Limb (tissue), 2 donors: ENCODE results near the gene TMEM140.
"Not testable (repeated sequence)": the region's sequence is repeated elsewhere in the genome, so short reads cannot be mapped to it uniquely, and the experiment has no call there.

Experiments used
- DNase-seq, 2 donors: peaks; one replicate each; pipeline ENCODE4 v3.0.0-alpha.2; 2016; ENCODE audit errors: extremely low spot score in 2 of 2

The TMEM140 gene

DNA sequence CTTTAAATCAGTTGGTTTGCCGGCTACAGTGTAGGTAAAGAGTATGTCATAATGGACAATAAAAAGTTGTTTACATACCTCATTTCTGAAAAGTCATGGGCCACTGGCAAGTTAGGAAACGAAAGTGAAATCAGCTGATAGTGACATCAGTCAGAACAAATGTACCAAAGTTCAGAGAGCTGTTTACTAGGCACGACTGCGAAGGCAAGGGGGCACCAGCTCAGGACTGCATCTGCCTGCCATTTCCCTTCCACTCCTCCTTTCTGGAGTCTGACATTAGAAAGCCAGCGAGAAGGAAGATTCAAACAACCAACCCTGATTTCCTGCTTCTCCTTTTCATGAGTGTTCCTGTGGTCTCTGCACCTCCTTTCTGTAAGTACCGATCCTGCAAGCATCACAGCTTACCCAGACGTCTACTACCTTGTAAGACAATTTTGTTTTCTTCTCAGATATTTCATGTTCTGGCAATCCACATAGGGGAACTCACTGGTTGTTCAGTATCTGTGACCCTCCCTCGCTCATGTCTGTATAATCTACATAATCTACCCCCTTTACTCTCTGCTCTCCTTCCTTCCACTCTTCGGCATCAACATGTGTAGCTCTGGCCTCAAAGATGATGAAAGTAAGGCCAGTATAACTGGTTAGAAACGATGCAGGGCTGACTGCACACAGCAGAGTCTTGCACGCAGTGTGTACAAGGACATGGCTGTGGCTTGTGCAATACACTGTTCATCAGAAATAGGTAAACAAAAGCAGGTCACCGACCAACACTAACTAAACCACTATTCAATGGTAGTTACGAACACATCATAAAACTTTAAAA is at the start of gene TMEM140:
TMEM140 (plus strand) TSS at position 174 of the 823 bp plus-strand sequence. CDS start 16,370 bp downstream, outside the sequence.
- no peak for DNase-seq

DNA sequence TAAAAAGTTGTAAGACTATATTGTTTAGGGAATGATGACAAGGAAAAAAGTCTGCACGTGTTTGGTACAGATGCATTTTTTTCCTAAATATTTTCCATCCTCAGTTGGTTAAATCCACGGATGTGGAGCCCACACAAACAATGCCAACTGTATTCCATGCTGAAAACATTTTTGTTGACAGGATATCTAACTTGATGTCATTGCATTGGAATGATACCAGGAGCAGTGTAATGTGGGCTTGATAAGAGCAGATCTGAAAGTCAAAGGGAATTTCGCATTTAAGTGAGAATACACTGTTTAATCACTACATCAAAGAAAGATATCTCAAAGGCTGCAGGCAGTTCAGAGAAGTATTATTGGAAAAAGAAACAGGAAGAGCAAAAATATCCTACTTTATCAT is 49.5 kb upstream of the TMEM140 start:
- DNase-seq, result no peak

DNA sequence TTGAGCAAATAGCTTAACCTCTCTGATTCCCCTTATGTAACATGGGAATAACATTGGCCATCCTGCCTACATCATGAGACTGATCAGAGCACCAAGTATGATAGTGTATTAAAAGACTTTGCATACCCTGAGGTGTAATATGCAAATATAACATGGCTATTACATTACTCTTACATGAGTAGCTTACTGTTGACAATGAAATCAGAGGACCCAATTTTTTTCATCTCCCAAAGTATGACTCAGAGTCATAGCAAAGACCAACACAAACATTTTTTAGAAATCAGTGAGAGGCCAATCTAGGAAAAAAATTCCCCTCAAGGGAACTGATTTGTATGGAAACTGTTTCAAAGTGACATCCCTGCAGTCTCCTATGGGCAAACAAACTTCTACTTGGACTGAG is 47.0 kb upstream of the TMEM140 start:
- no peak for DNase-seq

DNA sequence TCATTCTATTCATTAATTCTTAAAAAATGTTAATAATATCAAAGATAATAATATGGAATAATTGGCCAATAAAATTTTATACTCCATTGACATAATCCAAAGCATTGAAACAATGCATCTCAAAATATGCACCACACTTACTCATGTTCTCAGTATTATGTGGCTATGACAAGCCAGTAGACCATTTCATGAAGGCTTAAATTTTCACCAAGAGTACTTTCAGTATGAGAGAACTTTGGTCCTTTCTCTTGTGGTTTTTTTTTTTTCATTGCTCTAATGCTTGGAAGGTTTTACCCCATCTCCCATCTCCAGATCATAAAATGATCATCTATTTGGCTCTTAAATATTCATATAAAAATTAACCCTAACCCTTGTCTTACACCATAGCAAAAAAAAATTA is 45.5 kb upstream of the TMEM140 start:
- DNase-seq, result no peak

DNA sequence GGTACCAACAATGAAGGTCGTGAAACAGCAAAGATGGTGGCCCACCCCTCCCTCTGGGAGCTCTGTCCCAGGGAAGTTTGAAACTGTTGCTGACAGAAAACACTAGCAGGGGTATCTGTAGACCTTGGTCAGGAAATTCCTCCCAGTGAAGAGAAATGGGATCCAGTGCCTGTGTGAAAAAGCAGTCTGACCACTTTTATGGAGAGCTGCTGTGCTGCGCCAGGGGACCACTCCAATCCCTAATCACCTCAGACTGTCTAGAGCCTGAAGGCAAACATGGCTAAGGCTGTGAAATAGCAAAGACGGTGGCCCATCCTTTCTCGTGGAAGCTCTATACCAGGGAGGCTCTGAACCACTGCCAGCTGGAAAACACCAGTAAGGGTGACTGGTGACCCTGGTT is 38.3 kb upstream of the TMEM140 start:
- DNase-seq, result no peak

DNA sequence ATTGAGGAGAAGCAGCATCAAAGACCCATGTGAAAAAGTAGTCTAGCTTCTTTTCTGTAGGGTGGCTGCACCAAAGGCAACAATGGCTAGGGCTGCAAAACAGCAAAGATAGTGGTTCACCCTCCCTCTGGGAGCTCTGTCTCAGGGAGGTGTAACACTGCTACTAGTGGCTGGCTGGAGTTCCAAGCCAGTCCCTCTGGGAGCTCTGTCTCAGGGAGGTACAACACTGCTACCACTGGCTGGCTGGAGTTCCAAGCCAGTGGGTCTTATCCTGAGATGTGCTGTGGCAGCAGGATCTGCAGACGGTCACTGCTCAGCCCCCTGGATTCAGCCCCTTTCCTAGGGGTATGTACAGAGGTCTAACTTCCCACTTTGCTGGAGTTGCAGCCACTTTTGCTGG is 37.9 kb upstream of the TMEM140 start:
- DNase-seq, result no peak

DNA sequence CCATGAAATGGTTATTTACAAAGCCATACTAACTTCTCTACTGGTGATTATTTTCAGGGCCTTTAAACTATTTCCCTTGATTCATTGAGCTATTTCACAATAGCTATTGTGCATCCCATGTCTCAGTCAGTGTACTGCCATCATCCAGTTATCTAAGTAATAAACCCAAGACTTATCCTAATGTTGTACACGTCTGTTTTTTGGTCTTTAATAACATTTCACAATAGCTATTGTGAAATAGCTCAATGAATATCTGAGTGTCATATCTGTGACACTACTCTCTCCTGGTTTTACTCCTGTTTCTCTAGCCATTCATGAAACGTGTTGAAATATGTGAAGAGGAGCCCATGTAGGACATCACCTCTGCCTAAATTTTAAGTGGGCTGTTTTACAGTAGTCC is 36.5 kb upstream of the TMEM140 start:
- no peak for DNase-seq

DNA sequence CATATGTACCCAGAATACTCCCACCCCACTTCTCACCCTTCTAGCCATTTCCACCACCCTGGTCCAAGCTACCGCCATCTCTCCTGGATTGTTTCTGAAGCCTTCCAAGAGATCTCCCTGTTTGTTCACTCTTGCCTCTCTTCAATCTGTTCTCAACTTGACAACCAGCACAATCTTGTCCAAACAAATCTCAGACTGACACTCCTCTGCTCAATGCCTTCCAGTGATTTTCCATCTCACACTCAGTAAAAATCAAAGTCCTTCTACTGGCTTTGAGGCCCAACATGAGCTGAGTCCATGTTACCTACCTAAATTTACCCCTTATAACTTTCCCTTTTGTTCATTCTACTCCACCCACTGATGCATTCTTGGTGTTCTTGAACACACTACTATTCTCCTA is 33.2 kb upstream of the TMEM140 start:
- DNase-seq, result no peak

DNA sequence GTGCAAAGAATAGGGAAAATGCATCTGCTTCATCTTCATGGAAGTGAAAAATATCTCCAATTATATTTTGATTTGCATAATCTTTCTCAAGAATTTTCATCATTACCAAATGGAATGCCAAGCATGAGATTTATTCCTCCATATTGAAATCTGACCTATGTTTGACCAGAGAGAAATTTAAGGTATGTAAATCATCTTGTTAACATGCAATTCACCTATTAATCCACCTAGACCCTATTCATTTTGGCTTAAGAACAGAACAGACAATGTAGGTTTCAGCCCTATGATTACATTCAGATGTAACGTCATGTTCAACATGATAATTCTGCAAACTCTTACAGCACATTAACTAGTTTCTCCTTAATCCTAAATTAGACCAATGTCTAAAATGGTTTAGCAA is 30.8 kb upstream of the TMEM140 start:
- no peak for DNase-seq

DNA sequence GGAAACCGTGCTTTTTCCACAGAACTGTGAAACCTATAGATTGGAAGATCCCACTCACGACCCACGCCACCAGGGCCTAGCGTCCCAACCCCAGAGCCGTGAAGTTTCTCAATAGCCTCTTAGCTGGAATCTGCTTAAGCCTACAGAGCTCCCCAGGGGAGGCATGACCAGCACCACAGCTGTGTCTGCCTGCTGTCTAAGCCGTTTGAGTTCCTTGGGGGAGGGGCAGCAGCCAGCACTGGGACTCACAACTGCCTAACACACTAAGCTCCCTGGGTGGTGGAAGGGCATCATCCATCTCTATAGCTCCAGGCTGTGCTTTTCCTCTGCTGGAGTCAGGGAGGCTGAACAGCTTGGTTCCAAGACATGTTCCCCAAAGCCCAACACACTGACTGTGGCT is 26.0 kb upstream of the TMEM140 start:
- no peak for DNase-seq

DNA sequence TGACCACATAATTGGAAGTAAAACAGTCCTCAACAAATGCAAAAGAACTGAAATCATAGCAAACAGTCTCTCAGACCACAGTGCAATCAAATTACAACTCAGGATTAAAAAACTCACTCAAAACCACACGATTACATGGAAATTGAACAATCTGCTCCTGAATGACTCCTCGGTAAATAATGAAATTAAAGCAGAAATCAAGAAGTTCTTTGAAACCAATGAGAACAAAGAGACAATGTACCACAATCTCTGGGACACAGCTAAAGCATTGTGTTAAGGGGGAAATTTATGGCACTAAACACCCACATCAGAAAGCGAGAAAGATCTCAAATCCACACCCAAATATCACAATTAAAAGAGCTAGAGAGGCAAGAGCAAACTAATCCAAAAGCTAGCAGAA is 23.2 kb upstream of the TMEM140 start:
- DNase-seq, result not testable (repeated sequence)

DNA sequence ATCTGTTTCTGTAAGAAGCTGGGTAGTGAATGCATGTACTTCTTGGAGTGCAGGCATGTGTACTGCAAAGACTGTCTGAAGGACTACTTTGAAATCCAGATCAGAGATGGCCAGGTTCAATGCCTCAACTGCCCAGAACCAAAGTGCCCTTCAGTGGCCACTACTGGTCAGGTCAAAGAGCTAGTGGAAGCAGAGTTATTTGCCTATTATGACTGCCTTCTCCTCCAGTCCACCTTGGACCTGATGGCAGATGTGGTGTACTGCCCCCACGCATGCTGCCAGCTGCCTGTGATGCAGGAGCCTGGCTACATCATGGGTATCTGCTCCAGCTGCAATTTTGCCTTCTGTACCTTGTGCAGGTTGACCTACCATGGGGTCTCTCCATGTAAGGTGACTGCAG is 18.9 kb upstream of the TMEM140 start:
- DNase-seq, result no peak

DNA sequence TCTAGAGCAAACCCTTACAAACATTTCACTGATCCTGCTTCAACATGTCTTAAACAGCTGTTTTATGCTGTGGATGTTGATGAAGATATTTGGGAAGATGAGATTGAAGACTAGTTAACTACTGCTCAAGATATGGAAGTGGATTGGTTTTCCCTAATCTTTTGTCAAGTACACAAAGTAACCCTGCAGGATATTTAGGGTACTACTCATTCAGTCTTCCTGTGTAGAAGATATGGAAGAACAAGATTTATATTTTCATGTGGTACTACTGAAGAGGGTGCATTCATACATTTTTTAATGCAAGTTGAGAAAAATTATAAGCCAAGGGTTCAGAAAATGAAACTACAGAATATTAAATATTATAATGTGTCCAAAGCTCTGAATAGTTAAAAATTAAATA is 18.3 kb upstream of the TMEM140 start:
- no peak for DNase-seq

DNA sequence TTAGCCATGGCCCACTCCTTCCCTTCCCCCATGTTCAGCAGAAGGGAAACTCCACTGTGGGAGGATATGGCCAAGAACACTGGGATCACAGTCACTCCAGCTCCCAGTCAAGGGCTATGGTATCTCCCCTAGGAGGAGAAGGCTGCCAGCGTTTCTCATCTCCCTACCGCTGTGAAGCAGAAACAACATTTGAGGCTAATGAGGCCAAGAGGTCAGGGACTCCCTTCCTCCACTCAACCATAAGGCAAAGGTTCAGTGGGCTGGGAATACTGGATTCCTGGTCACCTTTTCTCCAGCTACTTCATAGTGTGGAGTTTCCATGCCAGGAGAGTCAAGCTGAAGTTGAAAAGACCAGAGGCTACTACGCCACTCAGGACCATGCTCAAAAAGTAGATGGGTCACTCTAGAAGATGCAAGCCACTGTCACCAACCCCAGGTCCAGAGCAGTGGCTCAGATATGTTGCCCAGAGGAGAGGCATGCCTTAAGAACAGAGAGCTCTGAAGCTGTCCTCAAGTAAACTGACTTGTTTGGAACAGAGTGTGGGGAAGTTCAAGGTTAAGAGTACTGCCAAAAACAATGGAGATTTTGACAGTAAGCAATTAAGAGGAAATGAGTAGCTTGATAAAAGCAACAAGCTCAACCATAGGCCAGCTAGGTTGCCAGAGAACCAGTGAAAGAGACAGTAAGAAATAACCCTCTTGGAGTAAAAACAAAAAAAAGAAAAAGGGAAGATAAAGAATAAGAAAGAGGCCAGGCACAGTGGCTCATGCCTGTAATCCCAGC is 3.8 kb upstream of the TMEM140 start:
- DNase-seq, result no peak

DNA sequence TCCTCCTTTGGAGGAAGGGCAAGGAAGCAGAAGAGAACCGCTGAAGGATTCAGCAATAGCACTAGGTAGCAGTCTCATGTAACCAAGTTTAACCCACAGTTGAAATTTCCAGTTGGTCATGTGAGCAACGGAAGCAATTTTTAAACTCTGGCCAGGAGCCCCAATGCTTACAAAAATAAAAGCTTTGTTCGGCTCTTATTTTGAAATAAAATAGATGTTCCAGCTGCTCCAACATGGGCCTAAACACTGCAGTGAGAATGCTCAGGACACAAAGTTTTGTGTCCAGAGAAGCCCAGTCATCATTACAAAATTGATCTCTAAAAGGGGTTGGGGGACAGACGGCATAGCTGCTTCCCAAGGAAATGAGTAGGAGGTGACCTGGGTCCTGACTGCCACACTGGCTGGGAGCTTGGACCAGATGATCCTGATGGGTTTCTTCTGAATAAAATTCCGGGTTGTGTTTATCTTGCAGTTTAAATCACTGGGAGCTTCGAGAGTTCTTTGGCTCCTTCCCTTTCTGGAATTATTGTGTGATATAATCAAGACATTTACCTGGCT is 452 bp upstream of the TMEM140 start:
- no peak for DNase-seq

DNA sequence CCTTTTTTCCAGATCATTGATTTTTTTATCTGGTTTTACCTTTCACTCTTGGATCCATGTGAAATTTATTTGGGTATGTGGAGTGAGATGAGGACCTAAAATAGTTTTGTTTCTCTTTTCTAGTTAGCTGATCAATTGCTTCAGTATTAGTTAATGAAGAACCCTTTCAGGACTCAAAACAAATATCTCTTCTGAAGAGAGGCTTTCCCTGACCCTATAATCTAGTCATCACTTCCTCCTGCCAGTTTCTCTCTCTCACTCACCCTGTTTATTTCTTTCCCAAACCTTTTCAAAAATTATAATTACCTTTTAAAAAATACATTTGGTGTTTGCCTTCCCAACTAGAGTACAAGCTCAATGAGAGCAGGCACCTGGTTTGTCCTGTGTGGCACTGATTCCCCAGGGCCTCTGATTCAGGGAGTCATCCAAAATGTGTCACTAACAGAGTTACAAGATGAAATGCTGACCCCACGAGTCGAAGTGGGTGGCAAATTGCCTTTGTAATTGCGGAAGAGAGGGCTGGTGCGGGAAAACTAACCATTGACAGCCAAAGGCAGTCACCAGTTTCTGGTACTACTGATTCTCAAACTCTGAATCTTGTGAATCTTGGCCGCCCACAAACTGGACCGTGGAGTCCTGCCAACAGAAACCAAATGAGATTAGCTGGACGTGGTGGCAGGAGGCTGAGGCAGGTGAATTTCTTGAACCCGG is 2.4 kb downstream of the TMEM140 start:
- no peak for DNase-seq

DNA sequence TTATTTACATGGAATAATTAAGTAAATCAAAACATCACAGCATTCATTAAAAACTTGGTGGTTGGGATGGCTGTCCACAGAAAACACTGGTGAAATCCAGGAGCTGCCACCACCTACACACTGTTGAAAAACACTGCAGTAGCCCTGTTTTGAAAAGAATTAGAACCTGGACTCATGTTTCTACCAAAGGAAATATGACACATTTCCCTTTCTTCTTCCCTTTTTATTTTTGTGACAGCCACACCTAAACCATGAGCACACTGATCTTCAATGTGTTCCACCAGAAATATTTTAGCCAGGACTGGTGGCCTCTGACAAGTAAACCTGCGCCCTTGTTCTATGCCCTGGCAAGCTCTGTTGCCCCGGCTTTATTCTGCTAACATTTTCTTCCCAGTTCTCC is 3.3 kb downstream of the TMEM140 start:
- DNase-seq, result no peak

DNA sequence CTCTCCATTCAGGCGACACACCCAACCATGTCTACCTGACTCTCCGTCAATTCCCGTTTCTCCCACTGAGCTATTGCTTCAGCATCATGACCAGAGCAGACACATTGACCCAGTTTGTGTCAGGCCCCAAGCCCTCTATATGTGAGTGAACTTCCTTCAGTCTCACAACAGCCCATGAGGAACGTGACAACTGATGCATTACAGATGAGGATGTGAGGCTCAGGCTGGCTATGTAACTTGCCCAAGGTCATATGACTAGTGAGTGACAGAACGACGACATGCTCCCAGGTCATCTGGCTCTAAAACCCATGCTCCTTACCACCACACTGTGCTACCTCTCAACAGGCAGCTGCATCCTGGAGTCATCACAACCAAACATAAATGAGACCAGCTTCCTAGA is 3.7 kb downstream of the TMEM140 start:
- no peak for DNase-seq

DNA sequence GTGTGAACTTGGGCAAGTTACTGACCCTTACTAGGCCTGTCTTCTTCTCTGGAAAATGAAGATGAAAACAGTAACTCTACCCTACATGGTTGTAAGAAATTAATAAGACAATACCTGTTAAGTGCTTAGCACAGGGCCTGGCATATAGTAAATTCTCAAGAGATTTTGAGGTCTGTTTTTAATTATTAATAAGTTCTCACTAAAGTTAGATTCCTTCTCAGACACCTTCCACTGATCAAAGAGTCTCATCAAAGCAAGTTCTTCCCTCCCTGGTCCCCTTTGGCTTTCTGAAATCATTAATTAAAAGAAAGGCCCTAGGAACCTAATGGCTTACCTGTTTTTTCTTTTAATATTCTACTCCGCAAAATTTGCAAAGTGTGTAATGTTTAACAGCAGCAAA is 4.6 kb downstream of the TMEM140 start:
- DNase-seq, result no peak

DNA sequence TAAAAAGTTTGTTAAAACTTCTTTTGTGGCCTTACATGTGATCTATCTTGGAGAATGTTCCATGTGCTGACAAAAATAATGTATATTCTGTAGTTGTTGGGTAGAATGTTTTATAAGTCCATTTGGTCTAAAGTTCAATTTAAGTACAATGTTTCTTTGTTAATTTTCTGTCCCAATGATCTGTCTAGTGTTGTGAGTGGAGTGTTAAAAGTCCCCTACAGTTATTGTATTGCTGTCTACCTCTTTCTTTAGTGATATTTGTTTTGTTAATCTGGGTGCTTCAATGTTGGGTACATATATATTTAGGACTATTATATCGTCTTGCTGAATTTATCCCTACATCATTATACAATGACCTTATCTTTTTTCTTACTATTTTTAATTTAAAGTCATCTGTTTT is 6.9 kb downstream of the TMEM140 start:
- DNase-seq, result no peak

DNA sequence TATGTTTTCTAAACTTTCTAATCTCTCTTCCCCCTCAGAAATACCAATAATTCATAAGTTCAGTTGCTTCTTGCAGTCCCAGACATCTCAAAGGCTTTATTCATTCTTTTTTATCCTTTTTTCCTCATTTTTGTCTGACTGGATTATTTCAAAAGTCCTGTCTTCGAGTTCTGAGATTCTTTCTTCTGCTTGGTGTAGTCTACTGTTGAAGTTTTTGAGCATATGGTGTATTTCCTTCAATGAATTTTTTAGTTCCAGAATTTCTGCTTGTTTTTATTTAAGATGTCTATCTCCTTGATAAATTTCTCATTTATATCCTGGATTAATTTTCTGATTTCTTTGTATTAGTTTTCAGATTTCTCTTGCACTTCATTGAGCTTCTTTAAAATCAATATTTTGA is 8.4 kb downstream of the TMEM140 start:
- no peak for DNase-seq

DNA sequence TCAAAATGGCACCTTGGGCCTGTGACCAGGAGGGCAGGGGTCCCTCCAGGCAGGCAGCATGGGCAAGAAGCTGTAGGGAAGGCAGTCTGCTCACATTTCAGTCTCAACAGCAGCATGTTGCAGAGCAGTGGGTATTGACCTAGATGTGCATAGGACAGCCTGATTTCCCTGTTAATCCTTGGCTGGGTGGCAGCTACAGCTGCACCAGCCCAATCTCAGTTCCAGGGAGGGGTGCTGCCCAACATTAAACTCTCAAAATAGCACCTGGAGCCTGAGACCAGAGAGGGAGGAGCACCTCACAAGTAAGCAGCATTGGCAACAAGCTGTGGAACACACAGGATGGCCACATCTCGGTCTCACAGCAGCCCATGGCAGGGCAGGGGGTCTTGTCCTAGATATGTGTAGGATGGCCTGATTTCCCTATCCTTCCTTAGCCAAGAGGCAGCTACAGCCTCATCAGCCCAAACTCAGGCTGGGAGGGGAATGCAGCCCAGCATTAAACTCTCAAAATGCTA is 10.3 kb downstream of the TMEM140 start:
- DNase-seq, result no peak
